Choroid plexus epithelial cell (primary cell): ENCODE results near the gene CEP83.
"Not testable (repeated sequence)": the region's sequence is repeated elsewhere in the genome, so short reads cannot be mapped to it uniquely, and the experiment has no call there.

Experiments used
- DNase-seq: peaks from one replicate; pipeline ENCODE4 v3.0.0-alpha.2; 2010; ENCODE audit warnings: low read depth
- H3K4me3 ChIP-seq: 2 replicates; pipeline ENCODE4 v1.5.1; 2011; ENCODE audit warnings: low read depth, mild to moderate bottlenecking, control low read depth, low read length, moderate library complexity
- TF ChIP-seq, protein P1 (sequence below): conservative IDR thresholded peaks from 2 replicates; pipeline ENCODE4 v1.5.1; 2011; ENCODE audit warnings: low read depth, mild to moderate bottlenecking, control low read depth, inconsistent platforms, low read length, moderate library complexity

Gene CEP83

DNA sequence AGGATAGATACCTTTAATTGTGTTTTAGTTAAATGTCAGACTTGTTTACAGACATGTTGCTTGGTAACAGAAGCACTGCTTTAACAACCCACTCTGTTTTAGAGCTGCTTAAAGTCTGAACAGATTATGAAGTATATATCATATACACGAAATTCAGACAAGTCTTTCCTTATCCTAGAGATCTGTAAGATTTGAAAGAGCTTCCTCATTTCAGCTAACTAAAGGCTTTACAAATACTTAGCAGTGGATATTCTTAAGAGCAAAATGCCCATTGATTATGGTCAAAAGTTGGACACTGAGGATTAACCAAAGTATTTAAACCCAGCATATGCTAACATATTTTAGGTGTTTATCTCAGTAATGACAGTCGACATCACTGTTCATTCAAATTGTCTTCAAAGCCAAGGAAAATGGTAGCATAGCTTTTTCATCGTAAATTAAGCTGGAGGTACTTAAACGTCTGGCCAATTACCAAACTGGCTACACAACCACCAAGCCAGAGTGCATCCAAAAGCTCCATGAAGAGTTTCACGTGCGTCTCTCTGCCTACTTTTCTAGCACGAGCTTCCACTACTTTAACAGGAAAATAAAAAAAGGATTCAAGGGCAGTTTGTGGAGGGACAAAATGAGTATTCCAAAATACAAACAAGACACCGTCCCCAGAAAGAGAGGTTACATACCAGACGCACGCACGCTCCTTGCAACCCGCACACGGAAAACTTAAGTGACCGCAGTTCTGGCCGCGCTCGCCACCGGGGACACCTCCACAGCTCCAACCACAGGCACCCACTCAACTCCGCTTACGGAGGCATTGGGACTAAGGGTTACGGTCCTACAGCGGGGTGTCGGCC, 565 bp downstream of the CEP83 start:
- TF ChIP-seq, protein P1, sequence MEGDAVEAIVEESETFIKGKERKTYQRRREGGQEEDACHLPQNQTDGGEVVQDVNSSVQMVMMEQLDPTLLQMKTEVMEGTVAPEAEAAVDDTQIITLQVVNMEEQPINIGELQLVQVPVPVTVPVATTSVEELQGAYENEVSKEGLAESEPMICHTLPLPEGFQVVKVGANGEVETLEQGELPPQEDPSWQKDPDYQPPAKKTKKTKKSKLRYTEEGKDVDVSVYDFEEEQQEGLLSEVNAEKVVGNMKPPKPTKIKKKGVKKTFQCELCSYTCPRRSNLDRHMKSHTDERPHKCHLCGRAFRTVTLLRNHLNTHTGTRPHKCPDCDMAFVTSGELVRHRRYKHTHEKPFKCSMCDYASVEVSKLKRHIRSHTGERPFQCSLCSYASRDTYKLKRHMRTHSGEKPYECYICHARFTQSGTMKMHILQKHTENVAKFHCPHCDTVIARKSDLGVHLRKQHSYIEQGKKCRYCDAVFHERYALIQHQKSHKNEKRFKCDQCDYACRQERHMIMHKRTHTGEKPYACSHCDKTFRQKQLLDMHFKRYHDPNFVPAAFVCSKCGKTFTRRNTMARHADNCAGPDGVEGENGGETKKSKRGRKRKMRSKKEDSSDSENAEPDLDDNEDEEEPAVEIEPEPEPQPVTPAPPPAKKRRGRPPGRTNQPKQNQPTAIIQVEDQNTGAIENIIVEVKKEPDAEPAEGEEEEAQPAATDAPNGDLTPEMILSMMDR: no peak
- peak overlapping the region; percentile 84 for H3K4me3 ChIP-seq
- peak; percentile 55 for DNase-seq

DNA sequence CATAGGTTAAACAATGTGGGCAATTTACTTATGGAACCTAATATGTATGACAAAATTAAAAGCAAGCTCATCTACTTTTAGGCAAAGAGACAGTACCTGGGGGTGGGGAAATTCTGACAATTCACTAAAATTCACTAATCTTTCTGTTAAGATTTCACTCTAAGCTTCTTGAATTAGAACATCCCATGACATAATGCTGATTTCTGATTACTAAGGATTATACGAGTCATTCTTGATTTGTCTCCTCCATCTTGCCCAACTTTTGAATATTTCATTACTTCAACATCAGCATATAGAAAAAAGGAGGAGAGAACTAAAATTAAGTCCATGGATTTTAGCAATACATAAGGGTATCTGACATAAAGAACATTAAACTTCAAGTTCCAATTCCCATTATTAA, 2.4 kb downstream of the CEP83 start:
- no peak overlapping the region for H3K4me3 ChIP-seq
- no peak for DNase-seq
- TF ChIP-seq, protein P1: no peak

DNA sequence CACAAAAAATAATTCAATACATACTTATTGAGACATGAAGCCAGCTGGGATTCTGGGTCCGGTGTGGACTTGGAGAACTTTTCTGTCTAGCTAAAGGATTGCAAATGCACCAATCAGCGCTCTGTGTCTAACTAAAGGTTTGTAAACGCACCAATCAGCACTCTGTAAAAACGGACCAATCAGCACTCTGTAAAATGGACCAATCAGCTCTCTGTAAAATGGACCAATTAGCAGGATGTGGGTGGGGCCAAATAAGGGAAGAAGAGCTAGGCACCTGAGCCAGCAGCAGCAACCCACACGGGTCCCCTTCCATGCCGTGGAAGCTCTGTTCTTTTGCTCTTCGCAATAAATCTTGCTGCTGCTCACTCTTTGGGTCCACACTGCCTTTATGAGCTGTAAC, 5.3 kb downstream of the CEP83 start:
- H3K4me3 ChIP-seq, DNase-seq: not testable (repeated sequence)

DNA sequence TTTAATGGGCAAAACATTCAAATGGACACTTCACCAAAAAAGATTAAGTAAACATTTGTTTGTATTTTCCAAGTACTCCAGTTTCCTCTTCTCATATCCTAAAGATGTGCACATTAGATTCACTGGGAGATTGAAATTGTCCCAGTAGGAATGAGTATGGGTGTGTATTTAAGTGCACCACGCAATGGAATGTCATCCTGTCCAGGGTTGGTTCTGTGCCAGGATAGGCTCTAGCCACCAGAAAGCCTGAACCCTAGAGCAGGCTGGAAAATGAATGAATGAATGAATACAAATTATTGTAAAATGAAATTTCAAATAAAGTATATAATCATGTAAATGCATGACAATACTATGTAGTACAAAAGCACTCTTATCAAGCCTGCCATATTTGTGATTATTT, 14.0 kb downstream of the CEP83 start:
- TF ChIP-seq, protein P1: no peak
- DNase-seq: peak; percentile 5
- H3K4me3 ChIP-seq: no peak overlapping the region

DNA sequence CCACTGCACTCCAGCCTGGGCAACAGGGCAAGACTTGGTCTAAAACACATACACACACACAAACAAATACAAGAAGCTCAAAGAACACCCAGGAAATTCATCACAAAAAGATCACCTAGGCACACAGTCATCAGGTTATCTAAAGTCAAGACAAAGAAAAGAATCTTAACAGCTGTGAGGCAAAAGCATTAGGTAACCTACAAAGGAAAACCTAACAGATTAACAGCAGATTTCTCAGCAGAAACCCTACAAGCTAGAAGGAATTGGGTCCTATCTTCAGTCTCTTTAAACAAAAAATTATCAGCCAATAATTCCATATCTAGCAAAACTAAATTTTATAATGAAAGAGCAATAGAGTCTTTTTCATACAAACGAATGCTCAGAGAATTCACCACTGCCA, 22.4 kb downstream of the CEP83 start:
- TF ChIP-seq, protein P1: no peak
- H3K4me3 ChIP-seq: no peak overlapping the region
- no peak for DNase-seq

DNA sequence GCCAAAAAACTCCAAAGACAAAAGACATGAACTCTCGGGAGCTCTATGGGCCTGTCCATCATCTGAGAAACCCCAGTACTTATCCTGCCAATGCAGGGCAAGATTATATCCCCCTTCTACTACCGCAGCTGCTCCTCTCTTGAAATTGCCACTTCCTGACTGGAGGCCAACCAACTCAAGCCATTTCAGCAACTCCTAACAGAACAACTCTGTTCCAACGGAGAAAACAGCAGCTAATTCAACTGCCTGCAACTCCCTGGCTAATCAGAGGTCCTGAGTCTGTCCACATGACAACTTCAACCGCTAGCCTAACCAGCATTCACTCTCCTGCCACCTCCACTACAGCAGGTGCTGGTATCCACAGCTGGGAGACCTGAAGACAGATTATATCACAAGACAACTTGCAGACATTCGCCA, 24.1 kb downstream of the CEP83 start:
- peak; percentile 9 for DNase-seq
- H3K4me3 ChIP-seq: no peak overlapping the region
- TF ChIP-seq, protein P1: no peak

DNA sequence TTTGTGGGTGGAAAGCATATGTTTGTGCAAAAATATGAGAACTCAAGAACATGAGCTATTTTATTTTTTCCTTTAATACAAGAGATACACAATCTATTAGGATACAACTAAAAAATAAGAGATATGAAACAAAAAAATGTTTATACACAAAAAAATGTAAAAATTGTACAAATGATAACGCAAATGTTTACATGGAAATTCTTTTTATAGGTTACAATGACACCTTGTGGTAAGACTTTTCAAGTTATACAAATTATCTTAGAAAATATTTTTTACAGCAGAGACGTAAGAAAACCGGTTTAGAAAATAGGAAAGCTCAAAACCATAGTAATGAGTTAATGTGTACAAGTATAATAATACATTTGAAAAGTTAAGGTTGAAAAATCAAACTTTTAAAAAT, 25.5 kb downstream of the CEP83 start:
- DNase-seq: peak; percentile 48
- H3K4me3 ChIP-seq: no peak overlapping the region
- TF ChIP-seq, protein P1: peak; percentile 23
